ENCODE data around the gene CA5A.
"Not testable (repeated sequence)": the region's sequence is repeated elsewhere in the genome, so short reads cannot be mapped to it uniquely, and the experiment has no call there.

Gene CA5A

GRCh38 chr16:87887931-87888330 lies 48.4 kb downstream of the CA5A start:
- not testable (repeated sequence) for DNase-seq

GRCh38 chr16:87885371-87885967 lies 50.9 kb downstream of the CA5A start:
- not testable (repeated sequence) for DNase-seq

- DNase-seq = no peak
Observed at GRCh38 chr16:87882436-87883019, 53.8 kb downstream of the CA5A start.

- DNase-seq = no peak
Observed at GRCh38 chr16:87881324-87882200, 54.8 kb downstream of the CA5A start.

GRCh38 chr16:87880117-87880696 lies 56.1 kb downstream of the CA5A start:
- no peak for DNase-seq

GRCh38 chr16:87879411-87880013 lies 56.8 kb downstream of the CA5A start:
- not testable (repeated sequence) for DNase-seq

GRCh38 chr16:87878704-87879103 lies 57.6 kb downstream of the CA5A start:
- DNase-seq = no peak

- peak in 1 of 2 donors; percentile 33 for DNase-seq
Observed at GRCh38 chr16:87877942-87878507, 58.3 kb downstream of the CA5A start.

- DNase-seq = peak; percentile 86 to 88
Observed at GRCh38 chr16:87874639-87875427, 61.5 kb downstream of the CA5A start.

- not testable (repeated sequence) for DNase-seq
Observed at GRCh38 chr16:87870418-87871291, 65.7 kb downstream of the CA5A start.

GRCh38 chr16:87869879-87870417 lies 66.4 kb downstream of the CA5A start:
- not testable (repeated sequence) for DNase-seq

- peak; percentile 90 to 93 for DNase-seq
Observed at GRCh38 chr16:87869061-87869878, 67.1 kb downstream of the CA5A start, which contains the start of gene SLC7A5. TSS of gene SLC7A5 (minus strand) at chr16:87869507. CDS start at chr16:87869422, 85 bp downstream.

- peak; percentile 72 for DNase-seq
Observed at GRCh38 chr16:87868254-87869029, 67.9 kb downstream of the CA5A start.

GRCh38 chr16:87865902-87866555 lies 70.3 kb downstream of the CA5A start:
- peak; percentile 33 to 64 for DNase-seq

- no peak for DNase-seq
Observed at GRCh38 chr16:87864331-87864989, 71.9 kb downstream of the CA5A start.

- DNase-seq = not testable (repeated sequence)
Observed at GRCh38 chr16:87863327-87863635, 73.0 kb downstream of the CA5A start.

- peak in 1 of 2 donors; percentile 6 for DNase-seq
Observed at GRCh38 chr16:87862597-87863326, 73.6 kb downstream of the CA5A start.
